ENCODE results near the gene ZNF385B.

ZNF385B gene

GRCh38 chr2:179427065-179427464 is 434.3 kb downstream of the ZNF385B start:
- in situ Hi-C loops (cut with HindIII; ENCODE audit: low pct_ligation_motif_present, low pct_unique_long_range_greater_than_20kb, low sequenced_read_pairs): no loop called here
- DNase-seq: no peak

GRCh38 chr2:179424571-179424970 is 436.8 kb downstream of the ZNF385B start:
- no peak for DNase-seq
- in situ Hi-C loops (cut with HindIII; ENCODE audit: low pct_ligation_motif_present, low pct_unique_long_range_greater_than_20kb, low sequenced_read_pairs): no loop called here

- DNase-seq: peak; percentile 66
Measured at GRCh38 chr2:179422037-179422643, 439.3 kb downstream of the ZNF385B start.

GRCh38 chr2:179417436-179417949 is 443.9 kb downstream of the ZNF385B start:
- in situ Hi-C loops (cut with HindIII; ENCODE audit: low pct_ligation_motif_present, low pct_unique_long_range_greater_than_20kb, low sequenced_read_pairs): no loop called here
- DNase-seq: no peak

More at GRCh38 chr2:179422037-179422643, 439.3 kb downstream of the ZNF385B start:
- in situ Hi-C loops (cut with HindIII; ENCODE audit: low pct_ligation_motif_present, low pct_unique_long_range_greater_than_20kb, low sequenced_read_pairs): no loop called here

GRCh38 chr2:179412112-179412511 is 449.3 kb downstream of the ZNF385B start:
- in situ Hi-C loops (cut with HindIII; ENCODE audit: low pct_ligation_motif_present, low pct_unique_long_range_greater_than_20kb, low sequenced_read_pairs): no loop called here
- DNase-seq: no peak

- in situ Hi-C loops (cut with HindIII; ENCODE audit: low pct_ligation_motif_present, low pct_unique_long_range_greater_than_20kb, low sequenced_read_pairs): no loop called here
- DNase-seq: peak; percentile 67
Measured at GRCh38 chr2:179410552-179411356, 450.7 kb downstream of the ZNF385B start.

GRCh38 chr2:179403624-179404023 is 457.8 kb downstream of the ZNF385B start:
- in situ Hi-C loops (cut with HindIII; ENCODE audit: low pct_ligation_motif_present, low pct_unique_long_range_greater_than_20kb, low sequenced_read_pairs): no loop called here
- DNase-seq: no peak

GRCh38 chr2:179393481-179393880 is 467.9 kb downstream of the ZNF385B start:
- DNase-seq: no peak
- in situ Hi-C loops (cut with HindIII; ENCODE audit: low pct_ligation_motif_present, low pct_unique_long_range_greater_than_20kb, low sequenced_read_pairs): no loop called here
